Measurements from ENCODE around the gene NT5DC2.

Gene NT5DC2

DNA sequence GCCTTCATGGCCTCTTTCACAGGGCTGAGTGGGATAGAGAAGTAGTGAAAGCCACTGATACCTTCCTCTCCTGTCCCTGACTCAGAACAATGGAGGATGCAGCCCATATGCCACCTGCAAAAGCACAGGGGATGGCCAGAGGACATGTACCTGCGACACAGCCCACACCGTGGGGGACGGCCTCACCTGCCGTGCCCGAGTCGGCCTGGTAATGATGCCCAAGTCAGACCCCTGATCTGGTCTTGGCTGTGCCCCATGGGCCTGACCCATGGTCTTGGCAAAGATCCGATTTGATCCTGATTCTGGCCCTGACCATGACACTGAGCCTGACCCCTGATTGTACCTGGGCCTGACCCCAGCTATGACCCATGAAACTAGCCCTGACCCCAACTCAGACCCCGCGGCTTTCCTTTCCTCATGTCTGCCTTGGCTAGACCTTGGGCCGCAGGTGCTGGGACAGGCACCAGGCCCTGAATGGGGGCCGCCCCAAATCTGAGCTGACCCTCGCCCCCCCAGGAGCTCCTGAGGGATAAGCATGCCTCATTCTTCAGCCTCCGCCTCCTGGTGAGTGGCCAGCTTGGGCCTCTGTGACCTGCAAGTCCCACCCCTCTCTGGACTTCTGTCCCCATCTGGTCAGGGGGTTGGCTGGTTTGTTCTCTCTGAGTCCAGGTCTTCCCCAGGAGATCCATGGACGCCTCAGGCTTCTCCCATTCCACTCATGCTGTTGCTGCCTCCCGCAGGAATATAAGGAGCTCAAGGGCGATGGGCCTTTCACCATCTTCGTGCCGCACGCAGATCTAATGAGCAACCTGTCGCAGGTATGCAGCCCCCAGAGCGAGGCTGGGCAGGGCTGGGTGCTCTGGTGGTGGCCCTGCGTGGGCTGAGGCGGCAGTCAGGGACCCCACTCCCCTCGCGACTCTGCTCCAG, 15.6 kb downstream of the NT5DC2 start:
- Histone ChIP-seq H3K36me3 (replicated peaks; ENCODE audit: low read depth, low read length) (no peaks in the 10 kb centered on the region), H3K27me3 (ENCODE audit: low read depth, low read length) (no peaks in the 10 kb centered on the region), H3K9me3 (ENCODE audit: insufficient read depth, low read length) (no peaks in the 10 kb centered on the region), H3K4me3 (ENCODE audit: low read length) (no peak overlapping the region), H3K27ac (ENCODE audit: low read length) (no peak overlapping the region), H4K20me1 (ENCODE audit: insufficient read depth, low read length) (no peaks in the 10 kb centered on the region), H2AFZ (ENCODE audit: low read depth, low read length) (no peak overlapping the region), H3K4me1 (ENCODE audit: low read length) (no peaks in the 10 kb centered on the region), H3K79me2 (ENCODE audit: low read length) (no peaks in the 10 kb centered on the region), H3K4me2 (ENCODE audit: low read length) (no peak overlapping the region), H3K9ac (ENCODE audit: low read length) (no peak overlapping the region)
- no peak for TF ChIP-seq EZH2phosphoT487 (IDR thresholded peaks at IDR 0.05; ENCODE audit: low read depth)
- TF ChIP-seq, protein P1, sequence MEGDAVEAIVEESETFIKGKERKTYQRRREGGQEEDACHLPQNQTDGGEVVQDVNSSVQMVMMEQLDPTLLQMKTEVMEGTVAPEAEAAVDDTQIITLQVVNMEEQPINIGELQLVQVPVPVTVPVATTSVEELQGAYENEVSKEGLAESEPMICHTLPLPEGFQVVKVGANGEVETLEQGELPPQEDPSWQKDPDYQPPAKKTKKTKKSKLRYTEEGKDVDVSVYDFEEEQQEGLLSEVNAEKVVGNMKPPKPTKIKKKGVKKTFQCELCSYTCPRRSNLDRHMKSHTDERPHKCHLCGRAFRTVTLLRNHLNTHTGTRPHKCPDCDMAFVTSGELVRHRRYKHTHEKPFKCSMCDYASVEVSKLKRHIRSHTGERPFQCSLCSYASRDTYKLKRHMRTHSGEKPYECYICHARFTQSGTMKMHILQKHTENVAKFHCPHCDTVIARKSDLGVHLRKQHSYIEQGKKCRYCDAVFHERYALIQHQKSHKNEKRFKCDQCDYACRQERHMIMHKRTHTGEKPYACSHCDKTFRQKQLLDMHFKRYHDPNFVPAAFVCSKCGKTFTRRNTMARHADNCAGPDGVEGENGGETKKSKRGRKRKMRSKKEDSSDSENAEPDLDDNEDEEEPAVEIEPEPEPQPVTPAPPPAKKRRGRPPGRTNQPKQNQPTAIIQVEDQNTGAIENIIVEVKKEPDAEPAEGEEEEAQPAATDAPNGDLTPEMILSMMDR (IDR thresholded peaks at IDR 0.05; ENCODE audit: low read depth, low read length), result no peak

DNA sequence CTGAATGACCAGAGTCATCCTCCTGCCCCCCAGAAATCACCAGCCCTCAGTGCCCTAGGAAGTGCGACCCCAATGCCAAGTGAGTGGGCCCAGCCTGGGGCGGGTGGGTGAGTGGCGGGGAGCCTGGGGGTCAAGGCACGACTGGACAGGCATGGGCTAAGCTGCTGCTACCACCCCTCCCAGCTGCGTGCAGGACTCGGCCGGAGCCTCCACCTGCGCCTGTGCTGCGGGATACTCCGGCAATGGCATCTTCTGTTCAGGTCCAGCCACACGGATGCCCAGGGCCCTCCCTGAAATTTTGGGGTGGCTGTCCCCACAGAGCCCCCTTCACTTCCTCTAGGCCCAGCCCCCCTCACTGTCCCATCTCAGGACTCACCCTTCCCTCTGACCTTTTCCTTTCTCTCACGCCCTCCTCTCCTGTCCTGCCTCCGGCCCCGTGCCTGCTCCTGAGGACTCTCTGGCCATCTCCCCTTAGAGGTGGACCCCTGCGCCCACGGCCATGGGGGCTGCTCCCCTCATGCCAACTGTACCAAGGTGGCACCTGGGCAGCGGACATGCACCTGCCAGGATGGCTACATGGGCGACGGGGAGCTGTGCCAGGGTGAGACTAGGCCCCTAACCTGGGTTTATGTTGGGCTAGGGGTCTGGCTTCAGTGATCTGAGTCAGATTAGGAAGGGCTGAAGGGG, 17.0 kb downstream of the NT5DC2 start:
- no peak for TF ChIP-seq EZH2phosphoT487 (IDR thresholded peaks at IDR 0.05; ENCODE audit: low read depth)
- TF ChIP-seq, protein P1 (IDR thresholded peaks at IDR 0.05; ENCODE audit: low read depth, low read length), result no peak
- H3K27me3 ChIP-seq (ENCODE audit: low read depth, low read length), result no peaks in the 10 kb centered on the region
- no peaks in the 10 kb centered on the region for H3K9me3 ChIP-seq (ENCODE audit: insufficient read depth, low read length)
- H3K4me3 ChIP-seq (ENCODE audit: low read length), result no peak overlapping the region
- no peaks in the 10 kb centered on the region for H3K4me1 ChIP-seq (ENCODE audit: low read length)
- no peak overlapping the region for H3K4me2 ChIP-seq (ENCODE audit: low read length)
- no peaks in the 10 kb centered on the region for H3K79me2 ChIP-seq (ENCODE audit: low read length)
- no peaks in the 10 kb centered on the region for H3K36me3 ChIP-seq (replicated peaks; ENCODE audit: low read depth, low read length)
- no peaks in the 10 kb centered on the region for H4K20me1 ChIP-seq (ENCODE audit: insufficient read depth, low read length)
- H3K27ac ChIP-seq (ENCODE audit: low read length), result no peak overlapping the region
- H2AFZ ChIP-seq (ENCODE audit: low read depth, low read length), result no peak overlapping the region
- no peak overlapping the region for H3K9ac ChIP-seq (ENCODE audit: low read length)

DNA sequence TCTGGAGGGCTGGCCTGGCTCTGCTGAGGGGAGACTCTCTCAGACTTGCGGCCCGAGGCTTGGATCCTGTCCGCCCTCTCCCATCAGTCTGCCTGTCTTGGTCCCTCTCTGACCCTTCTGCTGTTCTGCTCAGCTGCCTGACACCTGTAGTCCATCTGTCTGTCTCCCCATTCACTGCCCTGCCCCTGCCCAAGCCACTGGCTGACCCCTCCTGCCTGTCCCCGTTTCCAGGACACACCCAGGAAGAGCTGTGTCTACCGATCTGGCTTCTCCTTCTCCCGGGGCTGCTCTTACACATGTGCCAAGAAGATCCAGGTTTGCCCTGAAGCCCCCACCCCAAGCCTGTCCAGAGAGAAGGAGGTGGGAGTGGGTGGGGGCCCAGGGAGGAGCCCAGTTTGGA, 18.5 kb downstream of the NT5DC2 start:
- H3K4me1 ChIP-seq (ENCODE audit: low read length), result no peaks in the 10 kb centered on the region
- H3K36me3 ChIP-seq (replicated peaks; ENCODE audit: low read depth, low read length), result no peaks in the 10 kb centered on the region
- no peak overlapping the region for H3K27ac ChIP-seq (ENCODE audit: low read length)
- H3K9ac ChIP-seq (ENCODE audit: low read length), result no peak overlapping the region
- no peaks in the 10 kb centered on the region for H4K20me1 ChIP-seq (ENCODE audit: insufficient read depth, low read length)
- no peaks in the 10 kb centered on the region for H3K27me3 ChIP-seq (ENCODE audit: low read depth, low read length)
- H3K9me3 ChIP-seq (ENCODE audit: insufficient read depth, low read length), result no peaks in the 10 kb centered on the region
- no peaks in the 10 kb centered on the region for H3K79me2 ChIP-seq (ENCODE audit: low read length)
- H2AFZ ChIP-seq (ENCODE audit: low read depth, low read length), result no peak overlapping the region
- no peak overlapping the region for H3K4me3 ChIP-seq (ENCODE audit: low read length)
- TF ChIP-seq, protein P1 (IDR thresholded peaks at IDR 0.05; ENCODE audit: low read depth, low read length), result no peak
- TF ChIP-seq EZH2phosphoT487 (IDR thresholded peaks at IDR 0.05; ENCODE audit: low read depth), result no peak
- no peak overlapping the region for H3K4me2 ChIP-seq (ENCODE audit: low read length)

DNA sequence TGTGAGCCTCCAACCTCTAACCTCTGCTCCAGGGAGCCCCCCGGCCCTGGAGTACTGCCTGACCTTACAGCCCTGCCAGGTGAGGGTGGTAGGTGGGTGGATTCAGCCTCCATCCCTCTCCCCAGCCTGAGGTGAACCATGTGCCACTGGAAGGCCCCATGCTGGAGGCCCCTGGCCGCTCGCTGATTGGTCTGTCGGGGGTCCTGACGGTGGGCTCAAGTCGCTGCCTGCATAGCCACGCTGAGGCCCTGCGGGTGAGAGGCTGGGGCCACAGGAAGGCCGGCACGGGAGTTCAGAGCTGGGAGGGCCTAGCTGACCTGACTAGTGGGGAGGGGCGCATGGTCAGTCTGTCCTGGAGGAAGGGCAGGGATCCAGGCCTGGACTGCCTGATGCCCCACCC, 19.1 kb downstream of the NT5DC2 start:
- no peaks in the 10 kb centered on the region for H3K36me3 ChIP-seq (replicated peaks; ENCODE audit: low read depth, low read length)
- no peak overlapping the region for H3K9ac ChIP-seq (ENCODE audit: low read length)
- no peaks in the 10 kb centered on the region for H3K9me3 ChIP-seq (ENCODE audit: insufficient read depth, low read length)
- no peaks in the 10 kb centered on the region for H4K20me1 ChIP-seq (ENCODE audit: insufficient read depth, low read length)
- H2AFZ ChIP-seq (ENCODE audit: low read depth, low read length), result no peak overlapping the region
- H3K27ac ChIP-seq (ENCODE audit: low read length), result no peak overlapping the region
- peaks cover 2% of the 10 kb centered on the region; the same call in 1 of the 2 replicates for H3K27me3 ChIP-seq (ENCODE audit: low read depth, low read length)
- H3K4me2 ChIP-seq (ENCODE audit: low read length), result no peak overlapping the region
- no peaks in the 10 kb centered on the region for H3K79me2 ChIP-seq (ENCODE audit: low read length)
- H3K4me3 ChIP-seq (ENCODE audit: low read length), result no peak overlapping the region
- TF ChIP-seq, protein P1 (IDR thresholded peaks at IDR 0.05; ENCODE audit: low read depth, low read length), result no peak
- no peak for TF ChIP-seq EZH2phosphoT487 (IDR thresholded peaks at IDR 0.05; ENCODE audit: low read depth)
- no peaks in the 10 kb centered on the region for H3K4me1 ChIP-seq (ENCODE audit: low read length)

Data from OCI-LY3 (cell line).